Astrocyte of the spinal cord (primary cell): ENCODE measurements around the gene DIPK1A.

Experiments
- DNase-seq: peaks from one replicate; pipeline ENCODE4 v3.0.0; 2011; ENCODE audit warnings: low read depth, low spot score
- H3K4me3 ChIP-seq: 2 replicates; pipeline ENCODE4 v1.5.1; 2011; ENCODE audit warnings: low read depth, mild to moderate bottlenecking, low read length, moderate library complexity
- in situ Hi-C: cut with HindIII; loops from 2 replicates; pipeline ENCODE4 v1.10.0; 2017; ENCODE audit warnings: low sequenced_read_pairs
- TF ChIP-seq, protein P1 (sequence below): IDR thresholded peaks from 2 replicates; pipeline ENCODE4 v1.5.1; 2012; ENCODE audit warnings: low read depth, mild to moderate bottlenecking, low read length, inconsistent platforms

DIPK1A gene

DNA sequence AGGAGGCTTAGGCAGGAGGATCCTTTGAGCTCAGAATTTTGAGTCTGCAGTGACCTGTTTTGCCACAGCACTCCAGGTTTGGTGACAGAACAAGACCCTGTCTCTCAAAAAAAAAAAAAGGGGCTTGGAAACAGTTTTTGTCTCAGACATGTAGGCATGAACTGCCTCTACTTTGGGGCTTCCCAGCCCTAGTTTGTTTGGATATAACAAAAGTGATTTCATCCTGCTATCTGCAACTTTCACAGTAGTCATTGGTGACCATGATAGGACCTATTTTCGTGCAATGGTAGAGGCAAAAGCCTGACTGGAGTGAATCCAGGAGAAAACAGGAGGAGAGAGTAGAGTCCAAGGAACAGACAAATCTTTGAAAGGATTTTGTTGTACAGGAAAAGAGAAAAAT is 156.0 kb downstream of the DIPK1A start:
- DNase-seq = no peak
- H3K4me3 ChIP-seq = no peak overlapping the region
- TF ChIP-seq, protein P1, sequence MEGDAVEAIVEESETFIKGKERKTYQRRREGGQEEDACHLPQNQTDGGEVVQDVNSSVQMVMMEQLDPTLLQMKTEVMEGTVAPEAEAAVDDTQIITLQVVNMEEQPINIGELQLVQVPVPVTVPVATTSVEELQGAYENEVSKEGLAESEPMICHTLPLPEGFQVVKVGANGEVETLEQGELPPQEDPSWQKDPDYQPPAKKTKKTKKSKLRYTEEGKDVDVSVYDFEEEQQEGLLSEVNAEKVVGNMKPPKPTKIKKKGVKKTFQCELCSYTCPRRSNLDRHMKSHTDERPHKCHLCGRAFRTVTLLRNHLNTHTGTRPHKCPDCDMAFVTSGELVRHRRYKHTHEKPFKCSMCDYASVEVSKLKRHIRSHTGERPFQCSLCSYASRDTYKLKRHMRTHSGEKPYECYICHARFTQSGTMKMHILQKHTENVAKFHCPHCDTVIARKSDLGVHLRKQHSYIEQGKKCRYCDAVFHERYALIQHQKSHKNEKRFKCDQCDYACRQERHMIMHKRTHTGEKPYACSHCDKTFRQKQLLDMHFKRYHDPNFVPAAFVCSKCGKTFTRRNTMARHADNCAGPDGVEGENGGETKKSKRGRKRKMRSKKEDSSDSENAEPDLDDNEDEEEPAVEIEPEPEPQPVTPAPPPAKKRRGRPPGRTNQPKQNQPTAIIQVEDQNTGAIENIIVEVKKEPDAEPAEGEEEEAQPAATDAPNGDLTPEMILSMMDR = no peak
- in situ Hi-C loops = no loop called here

DNA sequence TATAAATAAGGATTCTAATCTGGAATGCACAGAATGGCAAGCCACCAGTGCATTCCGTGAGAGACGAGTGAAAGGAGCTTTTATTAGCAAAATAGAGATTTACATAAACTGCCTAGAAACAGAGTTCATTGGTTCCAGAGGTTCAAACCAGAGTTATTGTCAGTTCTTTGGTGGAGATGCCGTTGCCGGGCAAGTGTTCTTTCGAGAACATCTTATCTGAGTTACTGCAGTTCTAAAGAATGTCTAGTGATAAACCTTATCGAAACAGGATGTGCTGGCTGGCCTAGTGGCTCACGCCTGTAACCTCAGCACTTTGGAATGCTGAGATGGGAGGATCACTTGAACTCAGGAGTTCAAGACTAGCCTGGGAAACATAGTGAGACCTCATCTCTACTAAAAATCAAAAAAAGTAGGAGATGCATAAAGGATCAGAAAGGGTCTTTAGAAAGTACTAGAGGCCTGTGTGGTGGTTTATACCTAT is 156.5 kb downstream of the DIPK1A start:
- in situ Hi-C loops = no loop called here
- peak; percentile 89 for DNase-seq
- no peak overlapping the region for H3K4me3 ChIP-seq
- TF ChIP-seq, protein P1 = no peak

DNA sequence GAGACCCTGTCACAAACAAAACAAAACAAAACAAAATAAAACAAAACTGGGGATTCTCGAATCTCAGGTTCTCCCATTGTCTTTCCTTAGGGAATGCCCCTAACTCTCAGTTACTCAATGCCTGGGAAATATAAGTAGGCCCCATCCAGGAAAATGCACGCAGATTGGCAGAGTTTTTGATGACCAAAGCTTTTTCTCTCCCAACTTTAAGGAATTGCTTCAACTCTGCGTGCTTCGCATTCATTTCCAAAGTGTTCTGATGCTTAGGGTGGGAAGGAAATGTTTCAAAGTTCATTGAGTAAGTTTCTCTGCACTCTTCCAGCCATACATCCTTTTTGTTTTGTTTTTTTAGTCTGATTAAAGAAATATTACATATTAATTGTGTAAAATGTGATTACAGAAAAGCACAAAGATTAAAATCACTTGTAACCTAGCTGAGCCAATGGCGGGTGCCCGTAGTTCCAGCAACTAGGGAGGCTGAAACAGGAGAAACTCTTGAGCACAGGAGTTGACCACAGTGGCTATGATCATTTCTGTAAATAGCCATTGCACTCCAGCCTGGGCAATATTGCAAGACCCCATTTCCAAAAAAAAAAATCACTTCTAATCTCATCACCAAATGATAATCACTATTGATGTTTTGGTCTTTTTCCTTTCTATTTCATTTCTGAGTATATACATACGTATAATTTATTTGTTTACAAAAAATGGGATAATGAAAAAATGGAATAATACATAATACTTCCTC is 157.9 kb downstream of the DIPK1A start:
- no peak for DNase-seq
- in situ Hi-C loops = no loop called here
- TF ChIP-seq, protein P1 = no peak
- H3K4me3 ChIP-seq = no peak overlapping the region

DNA sequence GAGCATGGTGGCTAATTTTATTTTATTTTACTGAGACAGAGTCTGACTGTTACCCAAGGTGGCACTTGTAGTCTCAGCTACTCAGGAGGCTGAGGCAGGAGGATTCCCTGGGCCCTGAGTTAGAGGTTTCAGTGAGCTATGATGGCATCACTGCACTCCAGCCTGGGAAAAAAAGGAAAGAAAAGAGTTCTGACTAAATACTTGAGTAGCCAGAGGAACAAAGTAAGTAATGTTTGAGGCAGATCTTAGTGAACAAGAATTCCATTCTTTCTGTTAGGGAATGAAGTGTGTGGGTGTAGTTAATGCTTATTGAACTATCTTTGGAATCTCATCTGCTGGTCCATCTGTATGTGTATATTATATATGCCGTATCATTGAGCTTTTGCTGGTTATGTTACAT is 163.3 kb downstream of the DIPK1A start:
- DNase-seq = peak; percentile 55
- TF ChIP-seq, protein P1 = no peak
- in situ Hi-C loops = no loop called here
- no peak overlapping the region for H3K4me3 ChIP-seq

DNA sequence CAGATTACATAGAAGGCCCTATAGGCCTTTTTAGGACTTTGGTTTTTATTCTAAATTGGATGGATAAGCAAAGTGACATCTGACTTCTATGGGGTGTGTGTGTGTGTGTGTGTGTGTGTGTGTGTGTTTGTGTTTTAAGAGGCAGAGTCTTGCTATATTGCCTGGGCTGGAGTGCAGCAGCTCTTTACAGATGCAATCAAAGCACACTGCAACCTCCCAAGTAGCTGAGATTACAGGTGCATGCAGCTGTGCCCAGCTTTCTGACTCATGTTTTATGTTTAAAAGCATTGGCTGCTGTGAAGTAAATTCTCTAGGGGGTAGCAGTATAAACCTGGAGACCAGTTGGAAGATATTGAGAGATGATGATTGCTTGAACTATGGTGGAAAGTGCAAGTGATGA is 164.0 kb downstream of the DIPK1A start:
- in situ Hi-C loops = no loop called here

DNA sequence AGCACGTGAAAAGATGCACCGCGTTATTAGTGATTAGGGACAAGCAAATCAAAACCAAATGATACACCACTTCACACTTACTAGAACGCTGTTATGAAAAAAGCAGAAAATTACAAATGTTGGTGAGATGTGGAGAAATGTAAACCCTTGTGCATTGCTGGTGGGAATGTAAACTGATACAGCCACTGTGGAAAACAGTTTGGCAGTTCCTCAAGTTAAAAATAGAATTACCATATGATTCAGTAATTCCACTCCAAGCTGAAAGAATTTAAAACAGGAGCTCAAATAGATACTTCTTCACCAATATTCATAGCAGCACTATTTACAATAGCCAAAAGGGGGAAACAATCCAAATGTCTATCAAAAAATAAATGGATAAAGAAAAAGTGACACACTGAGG is 166.1 kb downstream of the DIPK1A start:
- TF ChIP-seq, protein P1 = no peak
- in situ Hi-C loops = no loop called here
- no peak overlapping the region for H3K4me3 ChIP-seq
- peak; percentile 60 for DNase-seq

More for the DNA sequence above, 164.0 kb downstream of the DIPK1A start:
- DNase-seq = no peak
- H3K4me3 ChIP-seq = no peak overlapping the region
- TF ChIP-seq, protein P1 = no peak
